Keratinocyte (primary cell): ENCODE measurements around the gene TEX29. TPM values are rescaled to one million over a fixed set of nuclear protein-coding genes. Genes with fewer than 3 reads are reported as not detected.

ENCODE experiments used
- DNase-seq: peaks from one replicate; pipeline ENCODE4 v3.0.0-alpha.2; 2011; ENCODE audit warnings: low read depth, missing footprints, low spot score
- FAIRE-seq: peaks from 2 replicates; lab custom pipeline; 2011; peaks lifted over from hg19 to GRCh38; lab: Jason Lieb, UNC
- H2AFZ ChIP-seq: 2 replicates; pipeline ENCODE4 v1.6.0; 2012; ENCODE audit warnings: low read length, control low read depth, inconsistent platforms; ENCODE audit not compliant: control insufficient read depth
- H3K27ac ChIP-seq: 2 replicates; pipeline ENCODE4 v1.5.1; 2011; ENCODE audit warnings: low read length; ENCODE audit not compliant: control insufficient read depth, insufficient read depth
- H3K27me3 ChIP-seq: 3 replicates; pipeline ENCODE4 v1.6.0; 2011; ENCODE audit warnings: low read length; ENCODE audit not compliant: control insufficient read depth, insufficient read depth; ENCODE audit errors: extremely low read depth
- H3K36me3 ChIP-seq, 2 experiments: 2 replicates in 1 of 2; 3 replicates in 1 of 2; pipeline ENCODE4 v1.5.1; 2011; ENCODE audit warnings: low read length in 2 of 2, mild to moderate bottlenecking in 1 of 2; ENCODE audit not compliant: control insufficient read depth in 2 of 2, insufficient read depth in 2 of 2; ENCODE audit errors: extremely low read depth in 1 of 2
- H3K4me1 ChIP-seq: 3 replicates; pipeline ENCODE4 v1.5.1; 2011; ENCODE audit warnings: low read length; ENCODE audit not compliant: control insufficient read depth, insufficient read depth; ENCODE audit errors: extremely low read depth
- H3K4me2 ChIP-seq: 3 replicates; pipeline ENCODE4 v1.6.0; 2011; ENCODE audit warnings: low read depth, low read length; ENCODE audit not compliant: control insufficient read depth, insufficient read depth; ENCODE audit errors: extremely low read depth
- H3K4me3 ChIP-seq, 3 experiments: fragments of 200-600 bp in 1 of 3; sonication (generic) in 1 of 3; 2 replicates in 2 of 3; 3 replicates in 1 of 3; pipeline ENCODE4 v1.5.1; 2011 to 2016; ENCODE audit warnings: low read length in 3 of 3, mild to moderate bottlenecking in 3 of 3, control low read depth in 2 of 3, inconsistent platforms in 1 of 3, low read depth in 1 of 3, mixed read lengths in 1 of 3, mixed run types in 1 of 3, moderate library complexity in 1 of 3; ENCODE audit not compliant: control insufficient read depth in 2 of 3, insufficient read depth in 2 of 3; ENCODE audit errors: extremely low read depth in 1 of 3
- H3K79me2 ChIP-seq: 2 replicates; pipeline ENCODE4 v1.6.0; 2012; ENCODE audit warnings: low read length; ENCODE audit not compliant: control insufficient read depth, insufficient read depth
- H3K9ac ChIP-seq: 3 replicates; pipeline ENCODE4 v1.6.0; 2011; ENCODE audit warnings: low read length; ENCODE audit not compliant: control insufficient read depth, insufficient read depth; ENCODE audit errors: extremely low read depth
- H3K9me1 ChIP-seq: 3 replicates; pipeline ENCODE4 v1.6.0; 2011; ENCODE audit warnings: low read length; ENCODE audit not compliant: control insufficient read depth, insufficient read depth; ENCODE audit errors: extremely low read depth
- H3K9me3 ChIP-seq: 2 replicates; pipeline ENCODE4 v1.5.1; 2012; ENCODE audit warnings: low read depth, low read length; ENCODE audit not compliant: control insufficient read depth
- H4K20me1 ChIP-seq: 3 replicates; pipeline ENCODE4 v1.6.0; 2011; ENCODE audit warnings: low read length; ENCODE audit not compliant: control insufficient read depth, insufficient read depth; ENCODE audit errors: extremely low read depth
- CTCF ChIP-seq, 3 experiments: IDR thresholded peaks in 1 of 3; conservative IDR thresholded peaks in 1 of 3; optimal IDR thresholded peaks in 1 of 3; 2 replicates in 2 of 3; 3 replicates in 1 of 3; pipeline versions ENCODE3 to v1.5.1; 2011; ENCODE audit warnings: low read length in 3 of 3, mild to moderate bottlenecking in 3 of 3, moderate library complexity in 2 of 3, control low read depth in 1 of 3, inconsistent platforms in 1 of 3; ENCODE audit not compliant: insufficient read depth in 2 of 3; ENCODE audit errors: extremely low read depth in 1 of 3
- EZH2 ChIP-seq: IDR thresholded peaks from one replicate; pipeline ENCODE4 v1.6.1; 2012; ENCODE audit warnings: inconsistent platforms, mild to moderate bottlenecking, low read length, moderate library complexity
- dilution Hi-C: fragments of 300-500 bp; cut with MboI; formaldehyde crosslinking; loops from one replicate; pipeline ENCODE4 v1.7.0; 2020; ENCODE audit warnings: low sequenced_read_pairs; ENCODE audit not compliant: extremely low pct_ligation_motif_present
- polyA plus RNA-seq, 5 experiments: library from polyadenylated mRNA; depleted of rRNA in 3 of 5; stranded (reverse) in 3 of 5; stranded (forward) in 1 of 5; unstranded in 1 of 5; fragments of >200 nt; gene quantifications; 1 replicate in 1 of 5; 2 replicates in 3 of 5; 3 replicates in 1 of 5; pipeline versions ENCODE4 v1.2.1 to v1.2.3, GENCODE V29; 2011 to 2012; ENCODE audit warnings: missing spikeins in 2 of 5, low read depth in 1 of 5, low replicate concordance in 1 of 5

The TEX29 gene
- polyA plus RNA-seq, 1 donor (not counting 4 experiments of a cell fraction or from before 2014, with no cell fraction given), result 0.18 TPM

GRCh38 chr13:111324736-111325135 lies 4.3 kb downstream of the TEX29 start:
- Histone ChIP-seq H4K20me1 (no peaks in the 10 kb centered on the region), H3K9ac (no peak overlapping the region), H3K4me2 (no peak overlapping the region), H3K27ac (no peak overlapping the region), H3K9me1 (no peaks in the 10 kb centered on the region), H3K9me3 (no peaks in the 10 kb centered on the region), H3K27me3 (no peaks in the 10 kb centered on the region), H3K79me2 (no peaks in the 10 kb centered on the region), H3K4me3 (no peak overlapping the region), H3K4me1 (no peaks in the 10 kb centered on the region), H3K36me3 (no peaks in the 10 kb centered on the region), H2AFZ (no peak overlapping the region)
- no peak for FAIRE-seq
- TF ChIP-seq EZH2, result no peak
- no peak for TF ChIP-seq CTCF (optimal IDR thresholded peaks at IDR 0.05 in 1 of 3, IDR thresholded peaks at IDR 0.05 in 1 of 3, conservative IDR thresholded peaks at IDR 0.05 in 1 of 3; ENCODE audit: extremely low read depth in 1 of 3, insufficient read depth in 2 of 3, low read length in 3 of 3)
- no peak for DNase-seq
- dilution Hi-C loops, result no loop called here

DNA sequence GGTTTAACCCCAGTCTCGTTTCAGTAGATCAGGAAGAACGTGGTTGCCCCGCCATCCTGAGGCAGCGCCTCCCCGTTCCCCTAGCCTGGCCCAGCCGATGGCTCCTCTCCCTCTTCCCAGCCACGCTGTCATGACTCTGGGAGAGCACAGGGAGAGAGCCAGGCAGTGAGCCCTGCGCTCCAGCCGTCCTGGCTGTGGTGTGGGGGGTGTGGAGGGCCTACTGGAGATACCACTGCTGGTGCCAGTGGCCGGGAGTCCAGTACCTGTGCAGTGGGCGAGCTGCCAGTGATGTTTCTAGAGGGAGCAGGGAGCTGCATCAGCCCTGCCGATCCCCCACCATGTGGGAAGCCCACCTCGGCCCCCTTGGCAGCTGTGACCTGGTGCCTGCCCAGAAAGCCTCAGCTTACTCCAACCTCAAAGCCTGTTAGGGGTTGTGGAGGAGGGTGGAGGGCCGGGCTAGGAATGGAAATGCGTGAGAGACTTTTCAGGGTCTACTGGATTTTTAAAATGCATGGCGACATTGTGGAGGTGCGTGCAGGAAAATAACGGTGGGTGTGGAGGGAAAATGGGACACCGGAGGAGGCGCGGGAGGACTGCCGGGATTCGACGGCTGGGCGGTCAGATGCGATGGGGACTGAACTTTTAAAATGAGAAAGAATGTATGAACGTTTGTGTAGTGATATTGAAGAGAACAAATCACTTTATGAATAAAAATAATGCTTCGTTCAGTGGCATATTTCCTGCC lies 4.9 kb downstream of the TEX29 start:
- dilution Hi-C loops, result no loop called here
- no peak overlapping the region for H3K4me3 ChIP-seq

More for the DNA sequence above, 4.9 kb downstream of the TEX29 start:
- Histone ChIP-seq H3K36me3 (no peaks in the 10 kb centered on the region), H3K9me1 (no peaks in the 10 kb centered on the region), H3K4me2 (no peak overlapping the region), H3K9ac (no peak overlapping the region), H3K4me1 (no peaks in the 10 kb centered on the region), H2AFZ (no peak overlapping the region), H3K79me2 (no peaks in the 10 kb centered on the region), H3K9me3 (no peaks in the 10 kb centered on the region), H3K27ac (no peak overlapping the region), H3K27me3 (no peaks in the 10 kb centered on the region), H4K20me1 (no peaks in the 10 kb centered on the region)
- DNase-seq (no peak), FAIRE-seq (no peak)
- TF ChIP-seq CTCF (optimal IDR thresholded peaks at IDR 0.05 in 1 of 3, IDR thresholded peaks at IDR 0.05 in 1 of 3, conservative IDR thresholded peaks at IDR 0.05 in 1 of 3; ENCODE audit: extremely low read depth in 1 of 3, insufficient read depth in 2 of 3, low read length in 3 of 3), result no peak
- TF ChIP-seq EZH2, result no peak
